ENCODE measurements around the gene LRRTM2. TPM values are rescaled to one million over a fixed set of nuclear protein-coding genes. Genes with fewer than 3 reads are reported as not detected.

Gene LRRTM2
- total RNA-seq, 8 experiments from 2014 or later, result 8.0 to 98.4 (median 20.8) TPM

DNA sequence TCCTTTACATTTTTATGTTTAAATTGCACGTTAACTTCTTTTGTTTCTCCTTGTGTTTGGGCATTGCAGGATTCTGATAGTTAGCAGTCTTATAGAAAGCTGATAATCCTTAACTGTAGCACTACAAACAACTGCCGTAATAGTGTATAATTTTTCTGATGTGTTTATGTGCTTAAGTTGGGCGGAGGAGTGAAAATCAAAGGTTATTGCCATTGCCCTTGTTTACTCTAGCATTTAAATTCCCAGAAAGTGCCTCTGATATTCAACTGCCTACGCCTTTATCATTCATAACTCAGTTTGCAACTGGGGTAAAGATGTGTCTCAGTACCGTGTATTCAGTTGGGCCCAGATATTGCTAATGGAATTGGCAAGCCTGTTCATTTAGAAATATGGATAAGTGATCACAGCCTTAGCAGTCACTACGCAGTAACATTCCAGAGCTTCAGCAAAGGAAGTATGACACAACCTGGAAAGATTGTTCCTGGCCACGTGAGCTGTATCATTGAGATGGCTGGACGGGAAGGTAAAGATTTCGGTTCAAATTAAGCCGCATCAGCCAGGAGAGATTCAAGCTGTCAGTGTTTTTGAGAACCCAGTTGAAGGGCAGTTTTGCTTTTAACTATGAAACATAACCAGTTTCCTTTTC lies 28.1 kb upstream of the LRRTM2 start:
- 54 to 100% (median 93%) methylated on average over 1 to 10 of the region's 10 CpGs for WGBS, 10 experiments
- peak in 2 of 8 experiments; percentile 58 to 73 for ATAC-seq (replicated peaks in 6 of 8)
- no peak overlapping the region for H3K27ac ChIP-seq
- in situ Hi-C loops (cut with MboI; ENCODE audit: low pct_unique_long_range_greater_than_20kb in 2 of 9, low sequenced_read_pairs in 9 of 9, unreplicated experiment in 9 of 9), result loop anchor here in 1 of 9 experiments (25.0 kb wide), 1 partner anchor 266 kb away; no protein-coding TSS in a partner anchor
- no peak overlapping the region for H3K4me3 ChIP-seq
- H3K4me1 ChIP-seq (replicated peaks in 1 of 2), result peaks cover 0 to 6% of the 10 kb centered on the region in 2 donors

DNA sequence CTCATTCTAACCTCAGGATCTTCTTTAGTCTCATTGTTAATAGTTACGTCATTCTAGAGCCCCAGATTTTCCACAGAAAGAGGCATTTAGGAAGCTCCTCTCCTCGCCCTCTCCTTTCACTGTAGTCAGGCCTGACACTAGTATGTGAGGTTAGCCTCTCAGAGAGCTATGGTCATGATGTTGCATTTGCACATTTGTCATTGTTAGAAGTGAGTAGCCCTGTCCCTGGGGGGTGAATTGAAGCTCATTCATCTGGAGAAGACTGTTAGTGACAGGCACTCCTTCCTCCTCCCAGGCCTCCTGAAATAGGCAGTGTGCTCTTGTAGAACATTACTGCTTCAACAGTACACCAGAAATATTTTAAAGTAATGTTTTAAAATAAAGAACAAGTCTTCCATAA lies 26.6 kb upstream of the LRRTM2 start:
- Histone ChIP-seq H3K27ac (no peak overlapping the region), H3K4me1 (replicated peaks in 1 of 2) (peaks cover 0 to 6% of the 10 kb centered on the region in 2 donors), H3K4me3 (no peak overlapping the region)
- in situ Hi-C loops (cut with MboI; ENCODE audit: low pct_unique_long_range_greater_than_20kb in 2 of 9, low sequenced_read_pairs in 9 of 9, unreplicated experiment in 9 of 9), result loop anchor here in 1 of 9 experiments (25.0 kb wide), 1 partner anchor 264 kb away; no protein-coding TSS in a partner anchor
- WGBS, 10 experiments, result 75 to 100% (median 100%) methylated on average over 1 to 2 of the region's 2 CpGs; no CpG with 5 or more reads in 5 of the 10 experiments
- peak in 3 of 8 experiments; percentile 32 to 87 (median 81) for ATAC-seq (replicated peaks in 6 of 8)

DNA sequence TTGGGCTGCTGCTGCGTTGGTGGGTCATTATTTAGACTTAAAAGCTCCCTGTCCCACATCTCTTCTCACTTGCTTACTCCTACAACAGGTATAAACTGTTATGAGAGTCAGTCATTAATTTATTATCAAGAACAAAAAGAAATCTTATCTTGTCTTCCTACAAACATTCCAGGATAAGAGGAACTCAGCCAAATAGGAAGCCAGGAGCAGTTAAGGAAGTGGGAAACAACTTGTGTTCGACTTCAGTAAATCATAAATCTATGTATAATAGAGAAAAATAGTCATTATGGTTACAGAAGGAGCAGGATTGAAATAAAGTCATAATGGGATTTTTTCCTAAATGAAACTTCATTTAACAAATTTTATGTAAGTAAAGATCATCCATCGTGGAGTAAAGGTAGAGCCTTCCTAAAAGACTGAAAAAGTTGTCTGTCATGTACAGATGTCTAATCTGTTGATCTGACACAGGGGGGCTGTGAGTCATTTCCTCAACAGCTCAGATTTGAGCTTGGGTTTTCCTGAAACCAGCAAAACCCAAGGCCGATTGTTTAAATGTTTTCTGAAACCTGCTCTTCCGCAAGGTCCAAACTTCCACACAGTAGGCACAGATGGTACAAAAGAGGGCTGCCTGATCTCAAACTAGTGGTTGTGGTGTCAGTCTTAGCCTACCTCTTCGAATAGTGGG lies 25.3 kb upstream of the LRRTM2 start:
- ATAC-seq (replicated peaks in 6 of 8), result no peak
- H3K27ac ChIP-seq, result no peak overlapping the region
- no peak overlapping the region for H3K4me3 ChIP-seq
- in situ Hi-C loops (cut with MboI; ENCODE audit: low pct_unique_long_range_greater_than_20kb in 2 of 9, low sequenced_read_pairs in 9 of 9, unreplicated experiment in 9 of 9), result loop anchor here in 1 of 9 experiments (25.0 kb wide), 1 partner anchor 263 kb away; no protein-coding TSS in a partner anchor
- H3K4me1 ChIP-seq (replicated peaks in 1 of 2), result peaks cover 0 to 6% of the 10 kb centered on the region in 2 donors
- 70 to 100% (median 95%) methylated on average over 1 to 6 of the region's 6 CpGs; no CpG with 5 or more reads in 1 of the 10 experiments for WGBS, 10 experiments

DNA sequence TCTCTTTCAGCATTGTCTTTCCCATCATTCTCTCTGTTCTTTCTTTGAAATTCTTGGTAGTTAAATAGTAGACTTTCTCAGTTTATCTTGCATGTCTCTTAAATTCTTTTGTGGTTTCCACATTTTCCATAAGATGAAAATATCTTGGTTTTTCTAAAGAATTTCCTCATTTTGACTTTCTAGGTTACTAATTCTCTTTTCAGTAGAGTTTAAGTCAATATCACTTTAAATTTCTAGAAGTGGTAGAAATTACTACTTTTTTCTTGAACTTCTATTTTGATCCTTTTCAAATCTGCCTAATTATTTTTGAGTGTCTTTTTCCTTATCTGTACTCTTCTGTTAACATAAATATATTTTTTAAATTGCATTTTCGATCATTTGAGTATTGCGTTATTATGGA lies 23.6 kb upstream of the LRRTM2 start:
- in situ Hi-C loops (cut with MboI; ENCODE audit: low pct_unique_long_range_greater_than_20kb in 2 of 9, low sequenced_read_pairs in 9 of 9, unreplicated experiment in 9 of 9), result no loop called here
- H3K27ac ChIP-seq, result no peak overlapping the region
- 91 to 100% (median 97%) methylated on average over 2 of the region's 2 CpGs for WGBS, 10 experiments
- H3K4me1 ChIP-seq (replicated peaks in 1 of 2), result peaks cover 0 to 6% of the 10 kb centered on the region in 2 donors
- no peak for ATAC-seq (replicated peaks in 6 of 8)
- no peak overlapping the region for H3K4me3 ChIP-seq

DNA sequence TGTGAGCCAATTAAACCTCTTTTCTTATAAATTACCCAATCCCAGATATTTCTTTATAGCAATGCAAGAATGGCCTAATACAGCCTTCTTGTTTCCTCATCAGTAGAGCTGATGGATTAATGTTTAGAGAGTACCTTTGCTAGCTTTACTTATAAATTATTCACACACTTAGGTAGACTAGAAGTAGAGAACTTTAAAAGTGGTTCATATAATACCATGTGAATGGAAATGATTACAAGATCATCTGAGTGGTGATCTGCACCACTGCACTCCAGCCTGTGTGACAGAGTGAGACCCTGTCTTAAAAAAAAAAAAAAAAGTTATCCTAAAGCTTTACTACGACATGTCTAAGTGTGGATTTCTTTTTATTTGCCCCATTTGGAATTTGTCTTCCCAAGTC lies 23.2 kb upstream of the LRRTM2 start:
- ATAC-seq (replicated peaks in 6 of 8), result no peak
- in situ Hi-C loops (cut with MboI; ENCODE audit: low pct_unique_long_range_greater_than_20kb in 2 of 9, low sequenced_read_pairs in 9 of 9, unreplicated experiment in 9 of 9), result no loop called here
- WGBS, 10 experiments, result 82 to 100% (median 100%) methylated on average over 1 of the region's 1 CpG; no CpG with 5 or more reads in 1 of the 10 experiments
- Histone ChIP-seq H3K4me1 (replicated peaks in 1 of 2) (peaks cover 0 to 6% of the 10 kb centered on the region in 2 donors), H3K27ac (no peak overlapping the region), H3K4me3 (no peak overlapping the region)

DNA sequence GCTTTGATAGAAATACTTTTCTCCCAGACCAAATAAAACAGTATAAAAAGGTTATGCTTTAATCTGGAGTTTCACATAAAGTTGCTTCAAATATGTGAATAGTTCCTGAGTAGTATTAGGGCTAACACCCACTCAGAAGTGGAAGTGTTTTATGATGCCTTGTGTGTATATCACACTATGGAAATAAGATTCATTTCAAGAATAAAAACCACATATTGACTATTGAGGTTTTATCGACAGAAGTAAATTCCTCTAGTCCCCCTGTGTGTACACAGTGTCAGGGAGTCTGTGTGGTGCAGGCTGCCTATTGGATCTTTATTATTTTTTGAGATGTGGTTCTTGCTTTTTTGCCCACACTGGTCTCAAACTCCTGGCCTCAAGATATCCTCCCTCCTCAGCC lies 20.8 kb upstream of the LRRTM2 start:
- ATAC-seq (replicated peaks in 6 of 8), result no peak
- 88 to 100% (median 100%) methylated on average over 1 of the region's 1 CpG; no CpG with 5 or more reads in 5 of the 10 experiments for WGBS, 10 experiments
- no peak overlapping the region for H3K4me3 ChIP-seq
- in situ Hi-C loops (cut with MboI; ENCODE audit: low pct_unique_long_range_greater_than_20kb in 2 of 9, low sequenced_read_pairs in 9 of 9, unreplicated experiment in 9 of 9), result no loop called here
- no peaks in the 10 kb centered on the region for H3K4me1 ChIP-seq (replicated peaks in 1 of 2)
- H3K27ac ChIP-seq, result no peak overlapping the region

DNA sequence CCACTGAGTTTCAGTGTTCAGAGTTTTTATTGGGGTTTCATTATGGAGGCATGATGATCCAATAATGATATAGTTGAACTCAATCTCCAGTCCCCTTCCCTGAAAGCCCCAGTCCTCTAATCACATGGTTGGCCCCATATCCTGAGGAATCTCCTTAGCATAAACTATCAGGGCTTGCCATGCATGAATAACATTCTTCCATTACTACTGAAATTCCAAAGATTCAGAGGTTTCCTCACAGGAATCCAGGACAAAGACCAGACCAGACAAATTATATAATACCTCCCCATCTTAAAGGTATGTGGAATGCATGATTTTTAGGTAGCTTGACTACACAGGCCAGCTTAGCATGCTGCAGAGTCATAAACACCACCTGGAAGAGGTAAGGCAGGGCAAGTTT lies 15.5 kb upstream of the LRRTM2 start:
- ATAC-seq (replicated peaks in 6 of 8), result peak in 1 of 8 experiments; percentile 23
- Histone ChIP-seq H3K27ac (no peak overlapping the region), H3K4me1 (replicated peaks in 1 of 2) (no peaks in the 10 kb centered on the region), H3K4me3 (no peak overlapping the region)
- in situ Hi-C loops (cut with MboI; ENCODE audit: low pct_unique_long_range_greater_than_20kb in 2 of 9, low sequenced_read_pairs in 9 of 9, unreplicated experiment in 9 of 9), result no loop called here

DNA sequence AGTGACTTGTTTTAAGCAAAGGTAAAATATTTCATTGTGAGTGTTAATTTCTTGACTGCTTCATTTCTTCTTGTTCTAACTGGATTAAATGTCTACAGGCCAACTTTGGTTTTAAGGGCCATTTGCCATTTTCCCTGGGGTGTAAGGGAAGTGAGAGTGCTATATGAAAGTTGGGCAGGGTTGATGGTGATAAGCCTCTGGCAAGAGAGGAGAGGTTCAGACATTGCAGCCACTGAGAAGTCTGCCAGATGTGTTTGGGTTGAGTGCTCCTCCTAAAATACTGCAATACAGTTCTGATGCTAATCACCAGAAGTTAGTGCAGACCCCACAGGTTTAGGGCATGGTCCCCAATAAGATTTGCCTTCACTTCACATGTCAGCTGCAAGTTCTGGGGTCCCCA lies 14.9 kb upstream of the LRRTM2 start:
- ATAC-seq (replicated peaks in 6 of 8), result peak in 3 of 8 experiments; percentile 23 to 57 (median 55)
- H3K4me1 ChIP-seq (replicated peaks in 1 of 2), result no peaks in the 10 kb centered on the region
- in situ Hi-C loops (cut with MboI; ENCODE audit: low pct_unique_long_range_greater_than_20kb in 2 of 9, low sequenced_read_pairs in 9 of 9, unreplicated experiment in 9 of 9), result no loop called here
- no peak overlapping the region for H3K4me3 ChIP-seq
- H3K27ac ChIP-seq, result no peak overlapping the region

DNA sequence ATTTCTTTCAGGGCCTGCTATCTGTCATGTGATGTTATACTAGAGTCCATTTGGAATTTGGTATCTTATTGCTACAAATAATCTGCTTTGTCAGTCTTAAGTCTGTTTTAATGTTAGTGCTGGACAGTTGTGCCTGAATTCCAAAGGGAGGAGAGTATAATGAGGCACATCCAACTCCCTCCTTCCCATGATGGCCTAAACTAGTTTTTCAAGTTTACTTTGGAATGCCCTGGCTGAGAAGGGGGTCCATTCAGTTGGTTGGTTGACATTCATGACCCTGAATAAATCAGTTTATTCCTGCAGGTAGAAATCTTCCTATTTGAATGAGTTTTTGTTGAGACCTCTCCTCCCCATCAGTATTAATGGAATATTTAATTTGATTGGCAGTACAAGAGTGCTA lies 9.4 kb upstream of the LRRTM2 start:
- H3K27ac ChIP-seq, result no peak overlapping the region
- peaks cover 0 to 2% of the 10 kb centered on the region in 2 donors for H3K4me1 ChIP-seq (replicated peaks in 1 of 2)
- in situ Hi-C loops (cut with MboI; ENCODE audit: low pct_unique_long_range_greater_than_20kb in 2 of 9, low sequenced_read_pairs in 9 of 9, unreplicated experiment in 9 of 9), result no loop called here
- no peak for ATAC-seq (replicated peaks in 6 of 8)
- no peak overlapping the region for H3K4me3 ChIP-seq

DNA sequence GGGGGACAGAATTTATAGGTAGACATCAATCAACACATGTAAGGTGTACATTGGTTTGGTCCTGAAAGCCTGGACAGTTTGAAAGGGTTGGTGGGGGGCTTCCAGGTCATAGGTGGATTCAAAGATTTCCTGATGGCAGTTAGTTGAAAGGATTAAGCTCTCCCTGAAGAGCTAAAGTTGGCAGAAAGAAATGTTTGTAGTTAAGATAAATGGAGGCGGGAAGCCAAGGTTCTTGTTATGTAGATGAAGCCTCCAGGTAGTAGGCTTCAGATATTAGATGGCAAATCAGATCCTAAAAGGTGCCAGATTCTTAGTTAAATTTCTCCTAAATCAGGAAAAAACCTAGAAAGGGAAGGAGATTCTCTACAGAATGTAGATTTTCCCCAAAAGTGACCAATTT lies 9.0 kb upstream of the LRRTM2 start:
- no peak for ATAC-seq (replicated peaks in 6 of 8)
- H3K4me3 ChIP-seq, result no peak overlapping the region
- peaks cover 0 to 2% of the 10 kb centered on the region in 2 donors for H3K4me1 ChIP-seq (replicated peaks in 1 of 2)
- H3K27ac ChIP-seq, result no peak overlapping the region
- 100% methylated on average over 1 of the region's 1 CpG; no CpG with 5 or more reads in 5 of the 10 experiments for WGBS, 10 experiments
- in situ Hi-C loops (cut with MboI; ENCODE audit: low pct_unique_long_range_greater_than_20kb in 2 of 9, low sequenced_read_pairs in 9 of 9, unreplicated experiment in 9 of 9), result no loop called here

DNA sequence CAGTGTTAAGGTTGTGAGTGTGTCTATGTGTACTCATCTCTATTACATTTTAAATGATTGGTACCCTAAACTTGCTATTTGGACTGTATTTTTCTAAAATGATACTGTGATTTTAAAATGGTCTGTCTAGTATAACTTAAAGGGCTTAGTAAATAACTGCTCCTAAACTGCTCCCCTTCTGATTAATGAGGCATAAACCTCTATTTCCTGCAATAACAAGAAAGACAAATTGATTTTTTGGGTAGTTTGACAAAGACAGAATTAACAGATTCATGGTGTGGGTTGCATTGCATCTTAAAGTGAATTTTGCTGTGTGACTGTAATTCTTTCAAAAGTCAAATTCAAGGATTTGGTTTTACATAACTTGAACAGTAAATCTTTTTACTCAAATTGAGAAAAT lies 8.1 kb upstream of the LRRTM2 start:
- in situ Hi-C loops (cut with MboI; ENCODE audit: low pct_unique_long_range_greater_than_20kb in 2 of 9, low sequenced_read_pairs in 9 of 9, unreplicated experiment in 9 of 9), result no loop called here
- H3K4me1 ChIP-seq (replicated peaks in 1 of 2), result peaks cover 0 to 2% of the 10 kb centered on the region in 2 donors
- no peak for ATAC-seq (replicated peaks in 6 of 8)
- no peak overlapping the region for H3K4me3 ChIP-seq
- H3K27ac ChIP-seq, result no peak overlapping the region

DNA sequence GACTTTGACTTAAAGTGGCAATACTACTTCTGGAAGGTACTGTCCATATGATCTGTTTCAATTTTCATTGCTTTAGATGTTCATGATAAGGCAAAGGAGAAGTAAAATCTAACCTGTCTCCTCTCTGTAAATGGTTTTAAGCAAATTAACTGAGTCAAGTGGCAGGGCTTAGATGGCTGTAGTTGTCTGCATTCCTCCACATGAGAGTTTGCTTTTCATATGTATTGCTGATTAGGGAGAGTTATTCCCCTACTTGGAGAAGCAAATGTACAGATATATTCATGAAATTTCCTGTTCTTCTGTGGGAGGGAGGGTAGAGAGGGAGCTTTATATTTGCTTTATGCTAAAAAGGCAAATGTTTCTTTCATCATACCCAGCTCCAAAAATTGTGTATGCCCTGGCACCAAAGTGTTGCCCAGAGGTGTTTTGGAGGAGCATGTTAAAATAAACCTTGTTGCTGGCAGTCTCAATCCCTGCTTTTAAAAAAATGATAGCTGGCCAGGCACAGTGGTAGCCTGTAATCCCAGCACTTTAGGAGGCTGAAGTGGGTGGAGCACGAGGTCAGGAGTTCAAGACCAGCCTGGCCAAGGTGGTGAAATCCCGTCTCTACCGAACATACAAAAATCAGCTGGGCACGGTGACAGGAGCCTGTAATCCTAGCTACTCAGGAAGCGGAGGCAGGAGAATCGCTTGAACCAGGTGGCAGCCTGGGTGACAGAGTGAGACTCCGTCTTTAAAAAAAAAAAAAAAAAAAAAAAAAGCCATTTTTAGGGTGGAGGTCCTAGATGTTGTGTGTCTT lies 3.5 kb upstream of the LRRTM2 start:
- Histone ChIP-seq H3K4me1 (replicated peaks in 1 of 2) (peaks cover 19 to 26% of the 10 kb centered on the region in 2 donors), H3K4me3 (no peak overlapping the region), H3K27ac (no peak overlapping the region)
- peak in 2 of 8 experiments; percentile 26 to 81 for ATAC-seq (replicated peaks in 6 of 8)
- in situ Hi-C loops (cut with MboI; ENCODE audit: low pct_unique_long_range_greater_than_20kb in 2 of 9, low sequenced_read_pairs in 9 of 9, unreplicated experiment in 9 of 9), result no loop called here
- WGBS, 10 experiments, result 87 to 100% (median 98%) methylated on average over 1 to 7 of the region's 7 CpGs; no CpG with 5 or more reads in 4 of the 10 experiments

DNA sequence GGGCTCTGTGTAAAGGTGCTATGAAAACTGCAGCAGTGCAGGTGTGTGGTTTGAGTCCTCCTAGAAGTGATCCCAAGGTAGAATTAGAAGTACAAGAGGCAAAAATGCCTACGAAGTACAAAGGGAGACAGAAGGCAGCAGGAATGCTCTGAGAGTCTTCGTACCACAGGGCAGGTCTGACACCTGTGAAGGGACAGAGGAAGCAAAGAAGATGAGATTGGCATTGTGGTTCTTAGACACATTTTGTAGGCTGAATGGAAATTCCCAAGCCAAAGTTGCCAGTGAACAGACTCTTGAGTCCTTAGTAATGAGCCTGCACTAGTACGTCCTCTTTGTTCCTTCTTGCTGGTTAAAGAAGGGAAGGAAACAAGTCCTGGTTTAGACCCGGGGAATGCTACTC lies 1.7 kb upstream of the LRRTM2 start:
- no peak for ATAC-seq (replicated peaks in 6 of 8)
- in situ Hi-C loops (cut with MboI; ENCODE audit: low pct_unique_long_range_greater_than_20kb in 2 of 9, low sequenced_read_pairs in 9 of 9, unreplicated experiment in 9 of 9), result no loop called here
- 86 to 100% (median 98%) methylated on average over 1 to 4 of the region's 4 CpGs; no CpG with 5 or more reads in 2 of the 10 experiments for WGBS, 10 experiments
- Histone ChIP-seq H3K27ac (no peak overlapping the region), H3K4me1 (replicated peaks in 1 of 2) (peaks cover 21 to 39% of the 10 kb centered on the region in 2 donors), H3K4me3 (peak overlapping the region in 4 of 5 donors; percentile 40 to 54 (median 46))
